ENCODE measurements around the gene AFF1. TPM values are rescaled to one million over a fixed set of nuclear protein-coding genes. Genes with fewer than 3 reads are reported as not detected.

The AFF1 gene
- total RNA-seq, 1 experiment from 2014 or later, result 52.8 TPM

DNA sequence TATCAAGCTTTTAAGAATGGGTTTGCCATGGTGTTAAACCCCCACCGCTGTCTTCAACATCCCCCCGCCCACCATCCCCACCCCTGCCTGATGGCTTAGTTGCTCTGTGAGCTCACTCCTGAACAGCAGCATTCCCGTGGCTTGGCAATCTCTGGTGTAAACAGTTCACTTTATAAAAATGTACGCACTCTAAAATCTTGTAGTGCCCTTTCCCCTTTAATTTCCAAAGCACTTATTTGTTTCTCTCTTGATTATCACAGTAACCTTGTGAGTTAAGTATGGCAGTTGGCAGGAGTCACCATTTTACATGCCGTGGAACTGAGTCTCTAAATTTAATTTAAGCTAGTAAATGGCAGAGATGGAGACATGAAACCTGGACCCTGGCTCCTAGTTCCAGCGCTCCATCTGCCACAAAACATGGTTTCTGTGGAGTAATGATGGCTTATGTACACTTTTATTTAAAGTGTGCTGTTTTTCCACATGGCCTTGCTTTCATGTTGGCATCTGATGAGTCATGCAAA lies 123.1 kb downstream of the AFF1 start:
- H3K9me3 ChIP-seq (ENCODE audit: insufficient read depth, low read depth), result no peaks in the 10 kb centered on the region
- no peak overlapping the region for H3K4me3 ChIP-seq
- no peaks in the 10 kb centered on the region for H4K20me1 ChIP-seq (ENCODE audit: insufficient read depth)
- H3K79me2 ChIP-seq (ENCODE audit: low read depth), result no peaks in the 10 kb centered on the region
- no TSS peak for BruUV-seq (replicated peaks)
- intact Hi-C loops (cut with micrococcal nuclease; ENCODE audit: unreplicated experiment), result no loop called here
- H3K9me2 ChIP-seq (ENCODE audit: insufficient read depth), result no peaks in the 10 kb centered on the region
- ChIA-PET POLR2A (ENCODE audit: unreplicated experiment) (no interaction called here), CTCF (no interaction called here)
- H2AFZ ChIP-seq, result no peak overlapping the region
- H3K27ac ChIP-seq, result peak overlapping the region; percentile 55
- DNase-seq, result no peak
- no peaks in the 10 kb centered on the region for H3K27me3 ChIP-seq (ENCODE audit: insufficient read depth, low read depth)
- no peaks in the 10 kb centered on the region for H3K36me3 ChIP-seq (ENCODE audit: low read depth)
- no peak for TF ChIP-seq EZH2 (IDR thresholded peaks at IDR 0.05; ENCODE audit: low read depth)
- TF ChIP-seq, protein P1, sequence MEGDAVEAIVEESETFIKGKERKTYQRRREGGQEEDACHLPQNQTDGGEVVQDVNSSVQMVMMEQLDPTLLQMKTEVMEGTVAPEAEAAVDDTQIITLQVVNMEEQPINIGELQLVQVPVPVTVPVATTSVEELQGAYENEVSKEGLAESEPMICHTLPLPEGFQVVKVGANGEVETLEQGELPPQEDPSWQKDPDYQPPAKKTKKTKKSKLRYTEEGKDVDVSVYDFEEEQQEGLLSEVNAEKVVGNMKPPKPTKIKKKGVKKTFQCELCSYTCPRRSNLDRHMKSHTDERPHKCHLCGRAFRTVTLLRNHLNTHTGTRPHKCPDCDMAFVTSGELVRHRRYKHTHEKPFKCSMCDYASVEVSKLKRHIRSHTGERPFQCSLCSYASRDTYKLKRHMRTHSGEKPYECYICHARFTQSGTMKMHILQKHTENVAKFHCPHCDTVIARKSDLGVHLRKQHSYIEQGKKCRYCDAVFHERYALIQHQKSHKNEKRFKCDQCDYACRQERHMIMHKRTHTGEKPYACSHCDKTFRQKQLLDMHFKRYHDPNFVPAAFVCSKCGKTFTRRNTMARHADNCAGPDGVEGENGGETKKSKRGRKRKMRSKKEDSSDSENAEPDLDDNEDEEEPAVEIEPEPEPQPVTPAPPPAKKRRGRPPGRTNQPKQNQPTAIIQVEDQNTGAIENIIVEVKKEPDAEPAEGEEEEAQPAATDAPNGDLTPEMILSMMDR (conservative IDR thresholded peaks at IDR 0.05), result no peak
- H3F3A ChIP-seq (ENCODE audit: insufficient read depth, low read depth), result no peaks in the 10 kb centered on the region
- H3K4me1 ChIP-seq (replicated peaks; ENCODE audit: insufficient read depth), result peaks cover 17% of the 10 kb centered on the region
- 0 out of 2 replicates have a peak overlapping the region, but pooled peaks have one; percentile 23 for H3K4me2 ChIP-seq

DNA sequence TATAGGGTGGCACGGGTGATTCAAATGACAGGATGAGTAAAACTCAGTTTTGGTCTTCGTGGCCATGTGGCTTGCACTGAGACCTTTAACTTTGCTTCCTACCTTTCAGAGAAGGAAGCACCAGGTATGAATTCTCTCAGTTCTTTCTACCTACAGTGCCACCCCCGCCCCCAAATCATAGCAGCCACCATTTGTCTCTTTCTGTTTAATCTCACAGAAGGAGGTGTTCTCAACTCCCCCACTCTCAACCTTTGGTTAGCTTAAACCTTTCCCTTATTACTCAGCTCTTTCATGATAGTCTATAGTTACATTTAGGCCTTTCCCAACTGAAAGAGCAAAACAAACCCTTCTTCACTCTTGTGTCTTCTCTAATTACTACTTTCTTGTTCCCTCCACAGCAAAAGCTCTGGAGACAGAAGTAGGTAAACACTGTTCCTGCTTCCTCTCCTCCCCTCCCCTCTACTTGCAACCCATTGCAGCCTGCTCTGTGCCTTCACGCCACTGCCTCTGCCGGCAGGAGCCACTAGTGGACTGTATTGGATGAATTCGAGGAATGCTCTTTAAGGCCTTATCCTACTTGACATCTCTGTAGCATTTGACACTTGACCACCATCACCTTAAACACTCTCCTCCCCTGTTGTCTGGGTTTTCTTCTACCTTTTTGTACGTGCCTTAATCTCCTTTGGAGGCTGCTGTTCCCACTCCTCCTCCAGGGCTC lies 123.7 kb downstream of the AFF1 start:
- ChIA-PET POLR2A (ENCODE audit: unreplicated experiment) (no interaction called here), CTCF (no interaction called here)
- Histone ChIP-seq H3K27ac (peak overlapping the region; percentile 55), H3K9me3 (ENCODE audit: insufficient read depth, low read depth) (no peaks in the 10 kb centered on the region), H3F3A (ENCODE audit: insufficient read depth, low read depth) (no peaks in the 10 kb centered on the region), H3K9me2 (ENCODE audit: insufficient read depth) (no peaks in the 10 kb centered on the region), H3K4me2 (peak overlapping the region; percentile 13; the same call in 1 of the 2 replicates), H3K36me3 (ENCODE audit: low read depth) (no peaks in the 10 kb centered on the region), H4K20me1 (ENCODE audit: insufficient read depth) (no peaks in the 10 kb centered on the region), H3K27me3 (ENCODE audit: insufficient read depth, low read depth) (no peaks in the 10 kb centered on the region), H2AFZ (no peak overlapping the region), H3K79me2 (ENCODE audit: low read depth) (no peaks in the 10 kb centered on the region), H3K4me1 (replicated peaks; ENCODE audit: insufficient read depth) (peaks cover 17% of the 10 kb centered on the region), H3K4me3 (no peak overlapping the region)
- TF ChIP-seq EZH2 (IDR thresholded peaks at IDR 0.05; ENCODE audit: low read depth), result no peak
- TF ChIP-seq, protein P1 (conservative IDR thresholded peaks at IDR 0.05), result no peak
- DNase-seq, result peak; percentile 11 to 43
- intact Hi-C loops (cut with micrococcal nuclease; ENCODE audit: unreplicated experiment), result no loop called here
- BruUV-seq (replicated peaks), result no TSS peak

DNA sequence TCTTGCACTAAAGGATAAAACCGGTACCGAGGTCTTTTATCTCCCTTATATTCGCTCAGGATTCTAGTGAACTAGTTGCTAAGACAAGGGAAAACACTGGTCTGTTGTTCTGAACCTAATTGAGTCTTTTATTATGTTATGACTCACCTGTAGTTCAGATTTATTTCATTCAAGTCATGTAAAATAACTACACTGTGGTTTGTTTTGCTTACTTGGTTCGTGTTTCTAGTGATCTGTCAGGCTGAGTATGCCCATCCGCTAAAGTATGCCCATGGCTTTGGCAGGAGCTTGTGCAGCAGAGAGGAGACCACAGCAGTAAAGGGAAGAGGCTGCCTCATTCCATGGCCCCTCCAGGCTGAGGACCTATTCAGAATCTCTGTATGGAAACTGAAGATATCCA lies 126.1 kb downstream of the AFF1 start:
- no peaks in the 10 kb centered on the region for H4K20me1 ChIP-seq (ENCODE audit: insufficient read depth)
- H3K79me2 ChIP-seq (ENCODE audit: low read depth), result no peaks in the 10 kb centered on the region
- H3K27ac ChIP-seq, result no peak overlapping the region
- BruUV-seq (replicated peaks), result no TSS peak
- peaks cover 17% of the 10 kb centered on the region for H3K4me1 ChIP-seq (replicated peaks; ENCODE audit: insufficient read depth)
- no peak overlapping the region for H3K4me3 ChIP-seq
- no peak for TF ChIP-seq EZH2 (IDR thresholded peaks at IDR 0.05; ENCODE audit: low read depth)
- TF ChIP-seq, protein P1 (conservative IDR thresholded peaks at IDR 0.05), result no peak
- H3K36me3 ChIP-seq (ENCODE audit: low read depth), result no peaks in the 10 kb centered on the region
- H3K9me3 ChIP-seq (ENCODE audit: insufficient read depth, low read depth), result no peaks in the 10 kb centered on the region
- no peak overlapping the region for H3K4me2 ChIP-seq
- POLR2A ChIA-PET (ENCODE audit: unreplicated experiment), result no interaction called here
- CTCF ChIA-PET, result no interaction called here
- no peaks in the 10 kb centered on the region for H3F3A ChIP-seq (ENCODE audit: insufficient read depth, low read depth)
- no peak for DNase-seq
- H3K27me3 ChIP-seq (ENCODE audit: insufficient read depth, low read depth), result no peaks in the 10 kb centered on the region
- intact Hi-C loops (cut with micrococcal nuclease; ENCODE audit: unreplicated experiment), result no loop called here
- H2AFZ ChIP-seq, result no peak overlapping the region
- no peaks in the 10 kb centered on the region for H3K9me2 ChIP-seq (ENCODE audit: insufficient read depth)
